ENCODE results near the gene IWS1. TPM values are rescaled to one million over a fixed set of nuclear protein-coding genes. Genes with fewer than 3 reads are reported as not detected.
"Not testable (repeated sequence)": the region's sequence is repeated elsewhere in the genome, so short reads cannot be mapped to it uniquely, and the experiment has no call there.

IWS1 gene
- total RNA-seq, 1 donor from 2014 or later = 44.3 TPM

- intact Hi-C loops (cut with micrococcal nuclease) = loop anchor here (5.0 kb wide), 1 partner anchor 867 kb away; no protein-coding TSS in a partner anchor
Measured at GRCh38 chr2:127529416-127529815, 3.1 kb upstream of the IWS1 start.

GRCh38 chr2:127528487-127528886 lies 2.2 kb upstream of the IWS1 start:
- intact Hi-C loops (cut with micrococcal nuclease) = loop anchor here (5.0 kb wide), 1 partner anchor 866 kb away; no protein-coding TSS in a partner anchor

- intact Hi-C loops (cut with micrococcal nuclease) = loop anchor here (2.0 to 5.0 kb wide), 3 partner anchors 284 to 865 kb away; partner anchors contain the start of gene WDR33
Measured at GRCh38 chr2:127527001-127527804, 914 bp upstream of the IWS1 start.

GRCh38 chr2:127525691-127526131 lies 578 bp downstream of the IWS1 start:
- intact Hi-C loops (cut with micrococcal nuclease) = loop anchor here (1.0 to 5.0 kb wide), 9 partner anchors 38 to 863 kb away; partner anchors contain the start of genes ERCC3, SFT2D3, UGGT1 and WDR33

- intact Hi-C loops (cut with micrococcal nuclease) = not testable (repeated sequence)
Measured at GRCh38 chr2:127524198-127524834, 2.0 kb downstream of the IWS1 start.

GRCh38 chr2:127523269-127523939 lies 2.9 kb downstream of the IWS1 start:
- intact Hi-C loops (cut with micrococcal nuclease) = no loop called here

GRCh38 chr2:127520424-127520823 lies 5.9 kb downstream of the IWS1 start:
- intact Hi-C loops (cut with micrococcal nuclease) = no loop called here

- intact Hi-C loops (cut with micrococcal nuclease) = no loop called here
Measured at GRCh38 chr2:127517465-127517864, 8.8 kb downstream of the IWS1 start.

GRCh38 chr2:127516041-127516762 lies 10.1 kb downstream of the IWS1 start:
- intact Hi-C loops (cut with micrococcal nuclease) = no loop called here

GRCh38 chr2:127515383-127515915 lies 10.8 kb downstream of the IWS1 start:
- intact Hi-C loops (cut with micrococcal nuclease) = no loop called here

GRCh38 chr2:127514485-127514884 lies 11.8 kb downstream of the IWS1 start:
- intact Hi-C loops (cut with micrococcal nuclease) = no loop called here

GRCh38 chr2:127514076-127514475 lies 12.2 kb downstream of the IWS1 start:
- intact Hi-C loops (cut with micrococcal nuclease) = no loop called here

- intact Hi-C loops (cut with micrococcal nuclease) = no loop called here
Measured at GRCh38 chr2:127512362-127512761, 13.9 kb downstream of the IWS1 start.

GRCh38 chr2:127511917-127512316 lies 14.4 kb downstream of the IWS1 start:
- intact Hi-C loops (cut with micrococcal nuclease) = no loop called here

GRCh38 chr2:127511090-127511695 lies 15.1 kb downstream of the IWS1 start:
- intact Hi-C loops (cut with micrococcal nuclease) = no loop called here

GRCh38 chr2:127510073-127510472 lies 16.2 kb downstream of the IWS1 start:
- intact Hi-C loops (cut with micrococcal nuclease) = no loop called here

GRCh38 chr2:127508631-127509034 lies 17.7 kb downstream of the IWS1 start:
- intact Hi-C loops (cut with micrococcal nuclease) = no loop called here

- intact Hi-C loops (cut with micrococcal nuclease) = no loop called here
Measured at GRCh38 chr2:127508023-127508630, 18.2 kb downstream of the IWS1 start.

- intact Hi-C loops (cut with micrococcal nuclease) = no loop called here
Measured at GRCh38 chr2:127506510-127506909, 19.8 kb downstream of the IWS1 start.
